Naive B cell (primary cell): ENCODE data around the gene SPATA9. TPM values are rescaled to one million over a fixed set of nuclear protein-coding genes. Genes with fewer than 3 reads are reported as not detected.

Experiments
- ATAC-seq, 2 donors: fragments of 150-1000 bp; cut with Tn5 transposase; 2 replicates each; pipeline ENCODE4 v1.10.0; 2021; ENCODE audit warnings: low read depth in 2 of 2, mild to moderate bottlenecking in 2 of 2, moderate library complexity in 2 of 2
- DNase-seq: peaks from one replicate; pipeline ENCODE4 v3.0.0; 2022
- H3K27ac Mint-ChIP-seq, 6 donors: one replicate each; pipeline ENCODE4 v1.8.0; 2020 to 2022; ENCODE audit warnings: mild to moderate bottlenecking in 6 of 6, mixed read lengths in 6 of 6, moderate library complexity in 5 of 6, inconsistent platforms in 2 of 6
- H3K27me3 Mint-ChIP-seq, 3 donors: one replicate each; pipeline ENCODE4 v1.8.0; 2021 to 2022; ENCODE audit warnings: mixed read lengths in 3 of 3, mild to moderate bottlenecking in 1 of 3
- H3K36me3 Mint-ChIP-seq, 2 donors: one replicate each; pipeline ENCODE4 v1.8.0; 2020 to 2022; ENCODE audit warnings: mixed read lengths in 2 of 2, inconsistent platforms in 1 of 2, mild to moderate bottlenecking in 1 of 2
- H3K4me1 Mint-ChIP-seq, 3 donors: one replicate each; pipeline ENCODE4 v1.8.0; 2020 to 2022; ENCODE audit warnings: mixed read lengths in 3 of 3, inconsistent platforms in 1 of 3, mild to moderate bottlenecking in 1 of 3, moderate library complexity in 1 of 3
- H3K4me3 Mint-ChIP-seq, 8 donors: one replicate each; pipeline ENCODE4 v1.8.0; 2020 to 2022; ENCODE audit warnings: mild to moderate bottlenecking in 8 of 8, mixed read lengths in 8 of 8, moderate library complexity in 8 of 8, inconsistent platforms in 2 of 8
- H3K9me3 Mint-ChIP-seq, 7 donors: one replicate each; pipeline ENCODE4 v1.8.0; 2020 to 2022; ENCODE audit warnings: mixed read lengths in 7 of 7, mild to moderate bottlenecking in 5 of 7, inconsistent platforms in 2 of 7, moderate library complexity in 1 of 7
- polyA plus RNA-seq, 6 donors: library from polyadenylated mRNA; unstranded; fragments of 300-500 nt; fragmentation: Illumina TruSeq; gene quantifications; one replicate each; pipeline ENCODE4 v1.2.3, GENCODE V29; 2021; ENCODE audit warnings: low read depth in 6 of 6

The SPATA9 gene
- polyA plus RNA-seq, 6 donors from 2014 or later = not detected

GRCh38 chr5:95689680-95690079, 6.9 kb upstream of the SPATA9 start:
- no peaks in the 10 kb centered on the region for H3K4me1 Mint-ChIP-seq
- no peak overlapping the region for H3K27ac Mint-ChIP-seq
- H3K9me3 Mint-ChIP-seq = peaks cover 0 to 4% (median 0%) of the 10 kb centered on the region in 7 donors
- H3K27me3 Mint-ChIP-seq = peaks cover 0 to 4% (median 0%) of the 10 kb centered on the region in 3 donors
- DNase-seq (no peak), ATAC-seq (no peak)
- no peak overlapping the region for H3K4me3 Mint-ChIP-seq
- H3K36me3 Mint-ChIP-seq = no peaks in the 10 kb centered on the region

GRCh38 chr5:95686651-95687050, 3.9 kb upstream of the SPATA9 start:
- Mint-ChIP-seq H3K27ac (no peak overlapping the region), H3K27me3 (peaks cover 7 to 10% (median 10%) of the 10 kb centered on the region in 3 donors), H3K4me1 (no peaks in the 10 kb centered on the region), H3K36me3 (no peaks in the 10 kb centered on the region), H3K9me3 (peaks cover 0 to 4% (median 0%) of the 10 kb centered on the region in 7 donors), H3K4me3 (no peak overlapping the region)
- ATAC-seq (no peak), DNase-seq (no peak)

DNA sequence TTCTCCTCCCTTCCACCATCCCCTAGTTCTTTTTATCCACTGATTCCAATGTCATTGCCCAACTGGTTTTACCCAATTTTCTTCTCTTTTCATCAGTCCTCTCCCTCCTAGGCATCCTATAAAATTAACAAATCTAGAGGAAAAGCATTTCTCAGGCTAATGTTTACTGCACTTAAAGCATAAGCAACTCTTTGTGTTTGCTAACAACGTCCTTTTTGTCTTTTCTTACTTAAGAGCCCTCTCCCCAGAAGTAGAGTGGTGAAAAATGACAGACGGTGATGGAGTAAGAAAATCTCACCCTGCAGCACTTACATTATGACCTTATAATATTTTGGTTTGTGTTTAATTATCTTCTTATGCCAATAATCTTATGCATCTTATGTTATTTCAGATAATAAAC, 1.6 kb upstream of the SPATA9 start:
- Mint-ChIP-seq H3K4me3 (no peak overlapping the region), H3K9me3 (no peaks in the 10 kb centered on the region), H3K27me3 (peaks cover 7 to 14% (median 10%) of the 10 kb centered on the region in 3 donors), H3K27ac (no peak overlapping the region), H3K36me3 (no peaks in the 10 kb centered on the region), H3K4me1 (no peaks in the 10 kb centered on the region)
- ATAC-seq (no peak), DNase-seq (no peak)

DNA sequence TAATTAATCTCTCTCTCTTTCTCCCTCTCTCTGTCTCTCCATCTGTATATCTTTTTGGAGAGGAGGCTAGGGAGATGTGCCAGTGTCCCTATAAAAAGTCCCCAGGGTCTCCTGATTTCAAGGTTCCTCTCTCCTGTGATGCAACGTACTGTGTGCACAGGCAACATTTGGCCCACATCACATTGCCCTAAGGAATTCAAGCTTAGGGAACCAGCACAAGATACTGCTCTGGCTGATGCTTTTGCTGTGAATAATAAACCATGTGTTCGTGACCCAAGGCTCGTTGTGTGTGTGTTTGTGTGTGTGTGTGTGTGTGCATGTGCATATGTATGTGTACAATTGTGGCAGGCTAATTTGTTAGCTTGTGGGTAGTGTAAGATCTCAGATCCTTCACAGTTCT, 9.7 kb downstream of the SPATA9 start:
- Mint-ChIP-seq H3K36me3 (no peaks in the 10 kb centered on the region), H3K9me3 (no peaks in the 10 kb centered on the region), H3K27me3 (peaks cover 0 to 16% (median 0%) of the 10 kb centered on the region in 3 donors), H3K27ac (no peak overlapping the region), H3K4me3 (no peak overlapping the region), H3K4me1 (no peaks in the 10 kb centered on the region)
- no peak for ATAC-seq
- no peak for DNase-seq

DNA sequence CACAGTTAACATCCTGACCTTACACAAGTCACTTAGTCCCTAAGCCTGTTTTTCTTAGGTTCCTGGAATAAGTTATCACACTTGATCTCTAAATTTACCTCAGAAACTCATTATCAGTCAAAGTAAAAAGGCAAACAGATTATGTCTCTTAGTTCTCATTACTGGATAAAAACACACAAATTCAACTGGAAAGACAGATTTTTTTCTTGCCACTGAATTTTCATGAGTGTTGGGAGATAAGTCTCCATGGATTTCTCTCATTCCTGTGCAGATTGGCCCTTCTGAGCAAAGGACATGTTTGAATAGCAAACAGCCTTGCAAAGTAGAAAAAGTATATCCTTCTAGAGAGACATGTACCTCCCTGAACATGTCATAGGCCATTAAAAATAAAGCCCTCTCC, 10.2 kb downstream of the SPATA9 start:
- DNase-seq = no peak
- no peak overlapping the region for H3K27ac Mint-ChIP-seq
- peaks cover 0 to 16% (median 0%) of the 10 kb centered on the region in 3 donors for H3K27me3 Mint-ChIP-seq
- H3K36me3 Mint-ChIP-seq = no peaks in the 10 kb centered on the region
- H3K9me3 Mint-ChIP-seq = no peaks in the 10 kb centered on the region
- H3K4me1 Mint-ChIP-seq = no peaks in the 10 kb centered on the region
- H3K4me3 Mint-ChIP-seq = no peak overlapping the region
- ATAC-seq = no peak

DNA sequence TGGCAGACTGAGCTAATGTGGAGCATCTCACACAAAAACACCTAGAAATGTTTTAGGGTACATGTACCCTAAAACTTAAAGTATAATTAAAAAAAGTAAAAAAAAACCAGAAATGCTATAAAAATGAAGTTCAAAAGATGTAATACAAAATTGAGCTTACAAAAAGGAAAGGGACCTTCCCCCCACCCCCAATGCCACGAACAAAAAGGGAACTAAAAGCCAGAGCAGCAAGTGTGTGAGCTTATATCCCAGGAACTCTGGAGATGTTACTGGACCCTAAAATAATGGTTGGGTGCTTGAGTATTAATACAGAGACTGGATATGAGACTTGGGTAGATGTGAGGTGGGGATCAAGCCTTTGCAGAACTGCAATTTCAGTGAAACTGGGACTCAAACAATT, 11.0 kb downstream of the SPATA9 start:
- Mint-ChIP-seq H3K9me3 (no peaks in the 10 kb centered on the region), H3K27ac (no peak overlapping the region), H3K4me1 (no peaks in the 10 kb centered on the region), H3K27me3 (peaks cover 0 to 12% (median 0%) of the 10 kb centered on the region in 3 donors), H3K4me3 (no peak overlapping the region), H3K36me3 (no peaks in the 10 kb centered on the region)
- no peak for DNase-seq
- no peak for ATAC-seq

DNA sequence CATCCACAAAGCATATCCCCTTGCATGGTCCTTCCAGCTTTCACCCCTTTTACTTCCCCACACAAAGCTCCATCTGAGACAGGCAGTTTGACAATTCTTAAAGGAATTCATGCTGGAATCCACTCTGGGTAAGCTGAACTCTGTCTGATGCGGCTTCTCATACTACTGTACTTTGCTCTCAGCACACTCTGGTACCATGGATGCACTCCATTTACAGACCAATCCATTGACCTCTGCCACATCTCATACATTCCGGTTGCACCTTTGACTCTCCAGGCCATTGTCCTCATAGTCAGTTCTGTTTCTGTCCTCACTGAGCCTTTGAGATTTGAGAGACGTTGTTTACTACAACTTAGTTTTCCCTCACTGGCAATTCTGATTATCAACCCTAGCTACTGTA, 12.2 kb downstream of the SPATA9 start:
- no peak overlapping the region for H3K4me3 Mint-ChIP-seq
- no peaks in the 10 kb centered on the region for H3K9me3 Mint-ChIP-seq
- H3K36me3 Mint-ChIP-seq = no peaks in the 10 kb centered on the region
- ATAC-seq (no peak), DNase-seq (no peak)
- H3K4me1 Mint-ChIP-seq = no peaks in the 10 kb centered on the region
- H3K27ac Mint-ChIP-seq = no peak overlapping the region
- peaks cover 0 to 8% (median 0%) of the 10 kb centered on the region in 3 donors for H3K27me3 Mint-ChIP-seq

GRCh38 chr5:95669985-95670384, 12.8 kb downstream of the SPATA9 start:
- Mint-ChIP-seq H3K36me3 (no peaks in the 10 kb centered on the region), H3K4me3 (no peak overlapping the region), H3K9me3 (no peaks in the 10 kb centered on the region), H3K27ac (no peak overlapping the region), H3K4me1 (no peaks in the 10 kb centered on the region), H3K27me3 (peaks cover 0 to 8% (median 0%) of the 10 kb centered on the region in 3 donors)
- ATAC-seq (no peak), DNase-seq (no peak)

- Mint-ChIP-seq H3K27ac (no peak overlapping the region), H3K27me3 (peaks cover 0 to 8% (median 0%) of the 10 kb centered on the region in 3 donors), H3K4me1 (no peaks in the 10 kb centered on the region), H3K4me3 (no peak overlapping the region), H3K36me3 (no peaks in the 10 kb centered on the region), H3K9me3 (no peaks in the 10 kb centered on the region)
- no peak for DNase-seq
- ATAC-seq = no peak
Measured at GRCh38 chr5:95669540-95669939, 13.3 kb downstream of the SPATA9 start.

DNA sequence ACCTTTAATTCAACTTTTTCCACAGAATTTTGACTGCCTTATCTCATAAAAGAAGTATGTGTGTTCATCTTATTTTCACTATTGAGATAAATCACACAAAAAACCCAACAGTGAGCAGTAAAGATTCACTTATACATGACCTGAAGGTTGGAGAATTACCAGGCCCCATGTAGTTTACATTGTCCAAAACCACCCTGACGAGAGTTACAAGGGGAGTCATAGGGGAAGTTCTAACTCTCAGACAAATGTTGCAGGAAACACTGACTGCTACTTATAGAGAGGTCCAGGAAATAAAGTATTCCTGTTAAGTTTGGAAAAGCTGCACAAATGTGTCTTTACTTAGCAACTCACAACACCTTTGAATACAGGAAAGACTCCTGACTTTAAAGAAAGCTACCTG, 14.1 kb downstream of the SPATA9 start:
- no peak for ATAC-seq
- no peaks in the 10 kb centered on the region for H3K4me1 Mint-ChIP-seq
- no peak for DNase-seq
- no peak overlapping the region for H3K27ac Mint-ChIP-seq
- no peak overlapping the region for H3K4me3 Mint-ChIP-seq
- H3K9me3 Mint-ChIP-seq = no peaks in the 10 kb centered on the region
- no peaks in the 10 kb centered on the region for H3K36me3 Mint-ChIP-seq
- peaks cover 0 to 8% (median 0%) of the 10 kb centered on the region in 3 donors for H3K27me3 Mint-ChIP-seq

GRCh38 chr5:95668216-95668615, 14.6 kb downstream of the SPATA9 start:
- Mint-ChIP-seq H3K27me3 (peaks cover 0 to 8% (median 0%) of the 10 kb centered on the region in 3 donors), H3K4me1 (no peaks in the 10 kb centered on the region), H3K36me3 (no peaks in the 10 kb centered on the region), H3K9me3 (no peaks in the 10 kb centered on the region), H3K27ac (no peak overlapping the region), H3K4me3 (no peak overlapping the region)
- DNase-seq = no peak
- ATAC-seq = no peak

DNA sequence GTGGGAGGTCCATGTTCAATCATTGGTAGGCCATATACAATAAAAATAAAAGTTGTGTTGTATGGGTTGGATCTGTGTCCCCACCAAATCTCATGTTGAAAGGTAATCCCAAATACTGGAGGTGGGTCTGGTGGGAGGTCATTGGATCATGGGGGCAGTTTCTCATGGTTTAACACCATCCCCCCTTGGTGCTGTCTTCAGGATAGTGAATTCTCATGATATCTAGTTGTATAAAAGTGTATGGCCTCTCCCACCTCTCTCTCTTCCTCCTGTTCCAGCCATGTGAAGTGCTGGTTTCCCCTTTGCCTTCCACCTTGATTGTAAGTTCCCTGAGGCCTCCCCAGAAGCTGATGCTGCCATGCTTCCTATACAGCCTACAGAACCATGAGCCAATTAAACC, 15.1 kb downstream of the SPATA9 start:
- Mint-ChIP-seq H3K27me3 (peaks cover 0 to 8% (median 0%) of the 10 kb centered on the region in 3 donors), H3K4me3 (no peak overlapping the region), H3K27ac (no peak overlapping the region), H3K36me3 (no peaks in the 10 kb centered on the region), H3K4me1 (no peaks in the 10 kb centered on the region), H3K9me3 (no peaks in the 10 kb centered on the region)
- DNase-seq (no peak), ATAC-seq (no peak)

- no peaks in the 10 kb centered on the region for H3K4me1 Mint-ChIP-seq
- H3K36me3 Mint-ChIP-seq = no peaks in the 10 kb centered on the region
- ATAC-seq = no peak
Measured at GRCh38 chr5:95667061-95667618, 15.7 kb downstream of the SPATA9 start.

GRCh38 chr5:95664204-95664786, 18.5 kb downstream of the SPATA9 start:
- H3K27ac Mint-ChIP-seq = no peak overlapping the region
- ATAC-seq (no peak), DNase-seq (no peak)
- no peaks in the 10 kb centered on the region for H3K9me3 Mint-ChIP-seq
- no peaks in the 10 kb centered on the region for H3K4me1 Mint-ChIP-seq
- H3K4me3 Mint-ChIP-seq = no peak overlapping the region
- H3K27me3 Mint-ChIP-seq = no peaks in the 10 kb centered on the region
- H3K36me3 Mint-ChIP-seq = no peaks in the 10 kb centered on the region

More at GRCh38 chr5:95667061-95667618, 15.7 kb downstream of the SPATA9 start:
- Mint-ChIP-seq H3K4me3 (no peak overlapping the region), H3K27me3 (peaks cover 0 to 8% (median 0%) of the 10 kb centered on the region in 3 donors), H3K9me3 (no peaks in the 10 kb centered on the region), H3K27ac (no peak overlapping the region)
- no peak for DNase-seq
